A673 (cell line): ENCODE measurements around the gene HDGFL2. TPM values are rescaled to one million over a fixed set of nuclear protein-coding genes. Genes with fewer than 3 reads are reported as not detected.
"Not testable (repeated sequence)": the region's sequence is repeated elsewhere in the genome, so short reads cannot be mapped to it uniquely, and the experiment has no call there.

Source experiments
- BruUV-seq: library from RNA; stranded (reverse); fragments of 400-500 nt; replicated peaks from 2 replicates; lab custom pipeline; 2021; lab: Mats Ljungman, UMichigan
- CTCF ChIA-PET: fragments of 300-600 bp; sonication (Branson Sonifier 250); formaldehyde crosslinking; loops from one replicate; lab custom pipeline; 2022; ENCODE audit warnings: antibody characterized with exemption; lab: Charles Lee
- POLR2A ChIA-PET: fragments of 300-600 bp; sonication (Branson Sonifier 250); formaldehyde crosslinking; loops from one replicate; lab custom pipeline; 2022; ENCODE audit warnings: antibody characterized with exemption; ENCODE audit not compliant: low non-redundant PET; lab: Charles Lee
- DNase-seq: peaks from one replicate; pipeline ENCODE4 v3.0.0-alpha.2; 2015; ENCODE audit warnings: low spot score
- H3K27ac ChIP-seq: fragments of 200-600 bp; sonication (generic); 2 replicates; pipeline ENCODE4 v1.5.1; 2016; ENCODE audit warnings: mixed run types, low read depth, mild to moderate bottlenecking, mixed read lengths, antibody characterized with exemption, low read length; ENCODE audit not compliant: poor library complexity, severe bottlenecking
- H3K27me3 ChIP-seq: fragments of 200-600 bp; sonication (generic); replicated peaks from 2 replicates; pipeline ENCODE4 v1.6.1; 2017; ENCODE audit warnings: mixed run types, low read depth, mild to moderate bottlenecking, mixed read lengths, antibody characterized with exemption, low read length; ENCODE audit not compliant: insufficient read depth, poor library complexity
- H3K36me3 ChIP-seq: fragments of 200-600 bp; sonication (generic); 2 replicates; pipeline ENCODE4 v1.6.1; 2016; ENCODE audit warnings: mixed run types, mild to moderate bottlenecking, mixed read lengths, antibody characterized with exemption, low read length; ENCODE audit not compliant: insufficient read depth, poor library complexity, severe bottlenecking
- H3K4me1 ChIP-seq: fragments of 200-600 bp; sonication (generic); 2 replicates; pipeline ENCODE4 v1.6.1; 2017; ENCODE audit warnings: mixed run types, mild to moderate bottlenecking, mixed read lengths, antibody characterized with exemption, low read length; ENCODE audit not compliant: insufficient read depth, poor library complexity, severe bottlenecking
- H3K4me3 ChIP-seq: fragments of 200-600 bp; sonication (generic); 2 replicates; pipeline ENCODE4 v1.5.1; 2016; ENCODE audit warnings: low read depth, mixed run types, mild to moderate bottlenecking, mixed read lengths, low read length; ENCODE audit not compliant: poor library complexity, severe bottlenecking
- H3K9me3 ChIP-seq: fragments of 200-600 bp; sonication (generic); 2 replicates; pipeline ENCODE4 v1.6.1; 2016; ENCODE audit warnings: mixed run types, low read depth, mild to moderate bottlenecking, mixed read lengths, antibody characterized with exemption, low read length; ENCODE audit not compliant: poor library complexity, severe bottlenecking
- EZH2 ChIP-seq: fragments of 200-600 bp; sonication (generic); IDR thresholded peaks from 2 replicates; pipeline ENCODE4 v1.6.1; 2017; ENCODE audit warnings: borderline replicate concordance, low read depth, mild to moderate bottlenecking, mixed read lengths, antibody characterized with exemption, low read length; ENCODE audit not compliant: poor library complexity, severe bottlenecking
- intact Hi-C: fragments of 100-400 bp; cut with micrococcal nuclease; formaldehyde crosslinking; loops from one replicate; pipeline ENCODE4 v1.10.0; 2022; ENCODE audit not compliant: unreplicated experiment
- total RNA-seq: library from RNA; stranded (reverse); gene quantifications from 2 replicates; pipeline ENCODE4 v1.2.3, GENCODE V29; 2021
- TF ChIP-seq, protein P1 (sequence below): fragments of 300-800, 200-600 bp; sonication (generic); conservative IDR thresholded peaks from 2 replicates; pipeline ENCODE4 v1.5.1; 2017; ENCODE audit warnings: low read depth, mild to moderate bottlenecking, antibody characterized with exemption, low read length, moderate library complexity, mixed read lengths

HDGFL2 gene
- total RNA-seq, 1 experiment from 2014 or later: 89.6 TPM

DNA sequence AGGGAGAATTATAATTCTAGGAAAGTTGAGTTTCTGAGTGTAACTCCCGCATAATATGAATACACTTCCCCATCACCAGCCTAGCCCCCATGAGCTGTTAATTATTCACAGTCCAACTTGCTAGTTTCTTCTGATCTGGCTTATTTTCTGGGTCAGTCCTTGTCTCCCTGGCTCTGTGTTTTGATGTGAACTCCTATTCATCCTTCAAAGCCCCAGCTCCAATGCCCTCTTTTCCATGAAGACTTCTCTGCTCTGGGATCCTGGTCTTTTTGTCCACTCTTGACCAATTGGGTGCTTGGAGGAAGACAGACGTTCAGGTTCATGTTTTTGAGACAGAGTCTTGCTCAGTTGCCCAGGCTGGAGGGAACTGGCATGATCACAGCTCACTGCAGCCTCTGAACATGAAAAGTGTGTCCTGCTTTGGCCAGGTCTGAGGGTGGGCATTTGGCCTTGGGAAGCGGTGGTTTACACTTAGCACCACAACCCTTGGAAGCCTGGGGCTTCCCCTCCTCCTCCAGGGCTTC is 67.1 kb downstream of the HDGFL2 start:
- Histone ChIP-seq H3K36me3 (no peaks in the 10 kb centered on the region), H3K27me3 (no peaks in the 10 kb centered on the region), H3K4me3 (no peak overlapping the region), H3K9me3 (no peaks in the 10 kb centered on the region), H3K4me1 (peaks cover 20% of the 10 kb centered on the region), H3K27ac (no peak overlapping the region)
- BruUV-seq: no TSS peak
- no peak for DNase-seq
- ChIA-PET POLR2A (no interaction called here), CTCF (no interaction called here)
- intact Hi-C loops: no loop called here
- TF ChIP-seq, protein P1, sequence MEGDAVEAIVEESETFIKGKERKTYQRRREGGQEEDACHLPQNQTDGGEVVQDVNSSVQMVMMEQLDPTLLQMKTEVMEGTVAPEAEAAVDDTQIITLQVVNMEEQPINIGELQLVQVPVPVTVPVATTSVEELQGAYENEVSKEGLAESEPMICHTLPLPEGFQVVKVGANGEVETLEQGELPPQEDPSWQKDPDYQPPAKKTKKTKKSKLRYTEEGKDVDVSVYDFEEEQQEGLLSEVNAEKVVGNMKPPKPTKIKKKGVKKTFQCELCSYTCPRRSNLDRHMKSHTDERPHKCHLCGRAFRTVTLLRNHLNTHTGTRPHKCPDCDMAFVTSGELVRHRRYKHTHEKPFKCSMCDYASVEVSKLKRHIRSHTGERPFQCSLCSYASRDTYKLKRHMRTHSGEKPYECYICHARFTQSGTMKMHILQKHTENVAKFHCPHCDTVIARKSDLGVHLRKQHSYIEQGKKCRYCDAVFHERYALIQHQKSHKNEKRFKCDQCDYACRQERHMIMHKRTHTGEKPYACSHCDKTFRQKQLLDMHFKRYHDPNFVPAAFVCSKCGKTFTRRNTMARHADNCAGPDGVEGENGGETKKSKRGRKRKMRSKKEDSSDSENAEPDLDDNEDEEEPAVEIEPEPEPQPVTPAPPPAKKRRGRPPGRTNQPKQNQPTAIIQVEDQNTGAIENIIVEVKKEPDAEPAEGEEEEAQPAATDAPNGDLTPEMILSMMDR: no peak
- no peak for TF ChIP-seq EZH2

DNA sequence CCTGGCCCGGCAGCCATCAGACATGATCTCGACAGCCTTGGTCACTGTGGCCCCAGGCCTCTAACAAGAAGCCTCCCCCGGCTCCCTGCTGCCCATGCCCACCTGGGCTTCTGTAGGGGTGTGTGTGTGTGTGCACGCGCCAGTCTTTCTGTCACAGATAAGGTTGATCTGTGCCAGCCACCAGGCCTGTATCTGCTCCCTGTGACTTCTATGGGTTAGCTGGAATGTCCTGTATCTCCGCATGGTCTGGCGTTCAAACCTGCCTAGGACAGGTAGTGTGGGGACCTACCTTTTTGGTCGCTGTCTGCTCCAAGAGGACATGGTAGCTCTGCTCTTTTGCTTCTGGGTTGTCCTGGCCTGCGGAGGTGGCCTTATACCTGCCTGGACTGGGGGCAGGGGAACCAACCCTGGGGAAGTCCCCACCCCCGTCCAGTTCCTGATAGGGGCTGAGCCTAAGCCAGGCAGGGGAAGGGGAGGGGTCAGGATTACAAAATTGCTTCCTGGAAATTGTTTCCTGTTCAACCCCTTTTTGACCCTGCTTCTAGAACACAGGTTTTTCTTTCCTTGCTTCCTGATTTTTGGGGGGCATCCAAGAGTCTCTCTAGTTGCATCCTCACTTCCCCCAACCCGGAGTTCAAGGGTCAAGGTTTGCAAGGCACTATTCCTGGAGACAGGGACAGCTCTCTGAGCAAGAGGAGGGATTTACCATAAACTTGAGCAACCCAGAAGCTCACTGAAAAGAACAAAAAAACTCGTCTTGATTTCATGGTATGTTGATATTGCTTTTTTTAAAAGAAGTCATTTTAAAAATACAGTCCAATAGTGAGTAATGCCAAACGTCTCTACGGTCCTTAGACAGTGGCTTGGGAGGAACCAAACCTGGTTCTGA is 67.8 kb downstream of the HDGFL2 start, which contains the start of gene LRG1:
Gene LRG1, minus strand, starts transcription at position 344 of the 889 bp plus-strand sequence. Its CDS starts 23 bp downstream, at position 321.
- POLR2A ChIA-PET: no interaction called here
- Histone ChIP-seq H3K36me3 (no peaks in the 10 kb centered on the region), H3K4me3 (no peak within 1 kb of the TSS), H3K27me3 (no peaks in the 10 kb centered on the region), H3K4me1 (peaks cover 15% of the 10 kb centered on the region), H3K9me3 (no peaks in the 10 kb centered on the region), H3K27ac (no peak within 1 kb of the TSS)
- no peak for TF ChIP-seq EZH2
- TF ChIP-seq, protein P1: no peak
- intact Hi-C loops: no loop called here
- DNase-seq: no peak
- CTCF ChIA-PET: no interaction called here
- no TSS peak for BruUV-seq

DNA sequence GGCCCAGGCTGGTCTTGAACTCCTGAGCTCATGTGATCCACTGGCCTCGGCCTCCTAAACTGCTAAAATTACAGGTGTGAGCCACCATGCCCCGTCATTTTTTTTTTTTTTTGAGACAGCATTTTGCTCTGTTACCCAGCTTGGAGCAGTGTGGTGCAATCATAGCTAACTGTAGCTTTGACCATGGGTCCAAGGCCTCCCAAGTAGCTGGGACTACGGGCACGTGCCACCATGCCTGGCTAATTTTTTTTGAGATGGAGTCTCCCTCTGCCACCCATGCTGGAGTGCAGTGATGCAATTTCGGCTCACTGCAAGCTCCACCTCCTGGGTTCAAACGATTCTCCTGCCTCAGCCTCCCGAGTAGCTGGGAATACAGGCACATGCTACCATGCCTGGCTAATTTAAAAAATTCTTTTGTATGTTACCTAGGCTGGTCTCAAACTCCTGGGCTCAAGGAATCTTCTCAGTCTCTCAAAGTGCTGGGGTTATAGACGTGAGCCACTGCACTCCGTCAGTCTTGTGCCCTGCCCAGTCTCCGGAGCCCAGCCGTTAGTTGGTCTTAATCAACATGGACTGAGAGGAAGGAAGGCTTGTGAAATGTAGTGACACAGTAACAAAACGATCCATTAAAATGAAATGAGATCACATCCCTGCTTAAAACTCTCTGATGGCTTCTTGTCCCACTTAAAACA is 69.2 kb downstream of the HDGFL2 start:
- CTCF ChIA-PET: no interaction called here

DNA sequence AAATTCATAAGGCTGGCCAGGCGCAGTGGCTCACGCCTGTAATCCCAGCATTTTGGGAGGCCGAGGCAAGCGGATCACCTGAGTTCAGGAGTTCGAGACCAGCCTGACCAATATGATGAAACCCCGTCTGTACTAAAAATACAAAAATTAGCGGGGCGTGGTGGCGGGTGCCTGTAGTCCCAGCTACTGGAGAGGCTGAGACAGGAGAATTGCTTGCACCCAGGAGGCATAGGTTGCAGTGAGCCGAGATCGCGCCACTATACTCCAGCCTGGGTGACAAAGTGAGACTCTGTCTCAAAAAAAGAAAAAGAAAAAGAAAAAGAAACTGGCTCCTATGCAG is 69.7 kb downstream of the HDGFL2 start:
- CTCF ChIA-PET: not testable (repeated sequence)

More for the DNA sequence above, 69.2 kb downstream of the HDGFL2 start:
- BruUV-seq: no TSS peak
- Histone ChIP-seq H3K4me3 (no peak overlapping the region), H3K9me3 (no peaks in the 10 kb centered on the region), H3K4me1 (peaks cover 7% of the 10 kb centered on the region), H3K36me3 (no peaks in the 10 kb centered on the region), H3K27ac (no peak overlapping the region), H3K27me3 (no peaks in the 10 kb centered on the region)
- POLR2A ChIA-PET: interaction anchor here (0.6 kb wide), 1 partner anchor 20 kb away, joined by 14 read pairs; no protein-coding TSS in a partner anchor
- intact Hi-C loops: no loop called here
- TF ChIP-seq EZH2: no peak
- TF ChIP-seq, protein P1: no peak
- no peak for DNase-seq

More for the DNA sequence above, 69.7 kb downstream of the HDGFL2 start:
- H3K4me3 ChIP-seq, DNase-seq, BruUV-seq, H3K9me3 ChIP-seq, POLR2A ChIA-PET, intact Hi-C loops, H3K4me1 ChIP-seq, H3K27ac ChIP-seq, H3K27me3 ChIP-seq, H3K36me3 ChIP-seq: not testable (repeated sequence)
